Measurements from ENCODE around the gene TIAM2.

DNA sequence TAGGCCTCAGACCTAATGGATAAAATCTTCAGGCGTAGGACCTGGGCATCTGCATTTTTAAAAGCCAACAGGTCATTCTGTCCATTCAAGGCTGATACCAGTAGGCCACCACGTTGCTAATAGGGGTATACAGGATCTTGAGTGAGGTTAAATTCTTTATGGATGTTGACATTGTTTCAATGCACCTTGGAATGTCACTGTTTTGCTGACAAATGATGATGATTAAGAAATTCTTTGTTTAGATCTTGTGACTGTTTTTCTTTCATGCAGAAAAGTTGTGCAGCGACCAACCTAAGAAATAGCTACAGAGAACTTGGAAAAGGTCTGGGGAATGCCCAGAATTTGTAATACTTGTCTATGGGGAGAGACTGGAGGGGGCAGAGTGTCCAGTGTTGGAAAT, 167.6 kb downstream of the TIAM2 start:
- TF ChIP-seq, protein P1, sequence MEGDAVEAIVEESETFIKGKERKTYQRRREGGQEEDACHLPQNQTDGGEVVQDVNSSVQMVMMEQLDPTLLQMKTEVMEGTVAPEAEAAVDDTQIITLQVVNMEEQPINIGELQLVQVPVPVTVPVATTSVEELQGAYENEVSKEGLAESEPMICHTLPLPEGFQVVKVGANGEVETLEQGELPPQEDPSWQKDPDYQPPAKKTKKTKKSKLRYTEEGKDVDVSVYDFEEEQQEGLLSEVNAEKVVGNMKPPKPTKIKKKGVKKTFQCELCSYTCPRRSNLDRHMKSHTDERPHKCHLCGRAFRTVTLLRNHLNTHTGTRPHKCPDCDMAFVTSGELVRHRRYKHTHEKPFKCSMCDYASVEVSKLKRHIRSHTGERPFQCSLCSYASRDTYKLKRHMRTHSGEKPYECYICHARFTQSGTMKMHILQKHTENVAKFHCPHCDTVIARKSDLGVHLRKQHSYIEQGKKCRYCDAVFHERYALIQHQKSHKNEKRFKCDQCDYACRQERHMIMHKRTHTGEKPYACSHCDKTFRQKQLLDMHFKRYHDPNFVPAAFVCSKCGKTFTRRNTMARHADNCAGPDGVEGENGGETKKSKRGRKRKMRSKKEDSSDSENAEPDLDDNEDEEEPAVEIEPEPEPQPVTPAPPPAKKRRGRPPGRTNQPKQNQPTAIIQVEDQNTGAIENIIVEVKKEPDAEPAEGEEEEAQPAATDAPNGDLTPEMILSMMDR (IDR thresholded peaks at IDR 0.05), result no peak
- TF ChIP-seq POLR2A (IDR thresholded peaks at IDR 0.05), result no peak
- TF ChIP-seq POLR2AphosphoS5 (IDR thresholded peaks at IDR 0.05), result no peak
- TF ChIP-seq EP300 (IDR thresholded peaks at IDR 0.05), result no peak

Measured in sigmoid colon (tissue), 4 donors.